HG03064 (cell line): Measurements from ENCODE around the gene MCTP2.

ENCODE experiments used
- ATAC-seq: cut with Tn5 transposase; IDR thresholded peaks from one replicate; pipeline ENCODE4 v1.9.1; 2021; ENCODE audit warnings: low read depth; ENCODE audit not compliant: unreplicated experiment

MCTP2 gene

DNA sequence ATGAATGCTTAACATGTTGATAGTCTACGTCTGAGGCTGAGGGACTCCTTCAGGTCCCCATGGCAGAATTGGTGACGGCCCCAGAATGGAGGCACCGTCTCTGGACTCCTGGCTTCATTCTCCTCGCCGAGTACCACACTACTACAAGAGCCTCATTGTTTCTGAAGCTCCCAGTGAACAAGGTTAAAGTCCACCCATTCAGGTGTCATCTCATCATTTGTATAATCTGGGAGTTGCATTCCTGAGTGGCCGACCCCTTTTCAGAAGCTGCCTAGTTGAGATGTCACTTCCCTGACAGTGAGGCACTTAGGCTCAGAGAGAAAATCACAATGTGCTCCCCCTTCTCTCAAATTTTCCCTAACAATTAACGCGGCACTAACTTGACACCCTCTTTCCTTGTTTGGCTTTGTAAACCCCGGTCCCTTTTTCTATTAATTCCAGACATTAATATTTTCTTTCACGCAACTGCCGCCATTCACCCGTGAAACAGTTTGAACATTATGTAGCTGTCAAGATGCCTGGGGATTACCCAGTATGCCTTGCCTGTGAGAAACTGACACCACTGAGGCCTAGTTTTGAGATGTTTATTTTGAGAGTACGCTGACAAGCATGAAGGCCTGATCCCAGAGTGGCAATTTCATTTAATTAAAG, 105.6 kb downstream of the MCTP2 start:
- ATAC-seq, result no peak

DNA sequence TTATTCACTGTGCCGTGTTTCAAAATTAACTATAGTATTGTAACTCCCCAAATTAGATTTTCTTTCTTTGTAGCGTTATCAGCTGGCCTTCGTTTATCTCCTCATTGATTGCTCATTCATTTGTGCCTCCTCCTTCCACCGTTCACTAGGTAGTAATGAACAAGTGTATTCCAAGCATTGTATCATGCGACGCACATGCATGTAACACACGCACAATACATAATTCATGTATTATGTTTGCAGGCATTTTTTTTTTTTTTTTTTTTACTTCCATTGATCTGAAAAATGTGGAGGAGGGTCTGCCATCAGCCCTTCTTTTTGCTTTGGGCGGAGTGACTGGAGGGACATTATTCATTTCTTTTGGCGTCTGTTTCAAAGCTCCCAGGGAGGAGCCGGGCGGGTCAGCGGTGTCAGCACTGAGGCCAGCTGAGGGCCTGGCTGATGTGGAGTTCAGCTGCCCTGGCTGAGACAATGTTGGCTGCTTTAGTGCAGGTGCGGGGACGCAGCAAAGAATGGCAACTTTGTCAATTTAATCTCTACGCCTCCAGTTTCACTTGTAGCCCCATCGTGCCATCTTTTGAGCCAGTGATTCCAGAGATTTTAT, 107.0 kb downstream of the MCTP2 start:
- ATAC-seq, result no peak

DNA sequence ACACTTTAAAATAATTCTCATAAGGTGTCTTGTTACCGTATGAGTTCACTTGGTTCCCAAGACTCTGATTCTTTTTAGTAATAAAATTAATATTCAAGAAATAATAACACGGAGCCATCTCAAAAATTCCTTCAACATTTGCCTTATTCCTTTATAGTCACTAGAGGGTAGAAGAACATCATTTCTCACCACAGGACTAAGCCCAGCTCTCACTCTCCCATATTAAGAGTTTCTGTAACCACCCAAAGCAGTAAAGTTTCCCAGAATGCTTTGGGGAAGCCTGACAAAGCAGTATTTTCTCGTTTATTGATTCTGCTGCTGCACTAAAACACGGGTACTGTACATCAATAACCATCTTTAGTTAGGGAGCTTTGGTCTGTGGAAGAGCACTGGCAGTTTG, 114.9 kb downstream of the MCTP2 start:
- ATAC-seq, result no peak

DNA sequence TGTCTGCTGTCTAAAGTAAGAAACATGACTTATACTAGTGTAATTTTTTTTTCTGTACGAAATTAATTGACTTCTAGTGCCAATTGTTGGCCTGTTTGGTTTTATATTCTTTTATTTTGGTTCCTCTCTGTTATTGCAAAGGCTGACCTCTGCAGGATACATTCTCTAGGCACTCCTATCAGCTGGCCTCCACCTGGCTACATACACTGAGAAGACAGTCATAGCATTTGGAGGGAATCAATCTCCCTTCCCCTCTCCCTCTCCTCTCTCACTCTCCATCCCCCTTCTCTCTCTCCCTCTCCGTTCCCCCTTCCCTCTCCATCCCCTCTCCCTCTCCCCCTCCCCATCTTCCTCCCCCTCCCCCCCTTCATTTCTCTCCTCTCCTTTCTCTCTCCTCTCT, 116.7 kb downstream of the MCTP2 start:
- ATAC-seq, result no peak

DNA sequence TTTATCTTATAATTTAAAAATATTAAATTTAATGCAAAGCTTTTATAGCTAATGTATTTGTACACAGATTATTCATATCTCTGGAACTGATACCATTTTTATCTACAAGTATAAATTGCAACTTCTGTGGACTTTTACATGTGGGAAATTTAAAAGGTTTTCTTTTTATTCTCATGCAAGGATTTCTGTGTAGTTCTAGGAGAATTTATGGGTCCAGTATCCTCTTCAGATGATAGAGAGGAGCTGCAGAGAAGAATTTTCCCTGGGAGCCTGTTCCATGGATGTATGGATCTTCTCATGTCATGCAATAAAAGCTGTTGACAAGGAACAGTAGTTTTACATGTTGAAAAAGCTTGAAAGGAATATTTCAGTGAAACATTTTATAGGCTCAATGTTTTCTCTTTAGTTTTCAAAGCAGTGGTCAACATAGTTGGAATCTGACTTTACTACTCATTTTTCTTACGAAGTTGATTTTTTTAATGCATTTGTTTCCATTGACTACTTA, 119.7 kb downstream of the MCTP2 start:
- ATAC-seq, result no peak

DNA sequence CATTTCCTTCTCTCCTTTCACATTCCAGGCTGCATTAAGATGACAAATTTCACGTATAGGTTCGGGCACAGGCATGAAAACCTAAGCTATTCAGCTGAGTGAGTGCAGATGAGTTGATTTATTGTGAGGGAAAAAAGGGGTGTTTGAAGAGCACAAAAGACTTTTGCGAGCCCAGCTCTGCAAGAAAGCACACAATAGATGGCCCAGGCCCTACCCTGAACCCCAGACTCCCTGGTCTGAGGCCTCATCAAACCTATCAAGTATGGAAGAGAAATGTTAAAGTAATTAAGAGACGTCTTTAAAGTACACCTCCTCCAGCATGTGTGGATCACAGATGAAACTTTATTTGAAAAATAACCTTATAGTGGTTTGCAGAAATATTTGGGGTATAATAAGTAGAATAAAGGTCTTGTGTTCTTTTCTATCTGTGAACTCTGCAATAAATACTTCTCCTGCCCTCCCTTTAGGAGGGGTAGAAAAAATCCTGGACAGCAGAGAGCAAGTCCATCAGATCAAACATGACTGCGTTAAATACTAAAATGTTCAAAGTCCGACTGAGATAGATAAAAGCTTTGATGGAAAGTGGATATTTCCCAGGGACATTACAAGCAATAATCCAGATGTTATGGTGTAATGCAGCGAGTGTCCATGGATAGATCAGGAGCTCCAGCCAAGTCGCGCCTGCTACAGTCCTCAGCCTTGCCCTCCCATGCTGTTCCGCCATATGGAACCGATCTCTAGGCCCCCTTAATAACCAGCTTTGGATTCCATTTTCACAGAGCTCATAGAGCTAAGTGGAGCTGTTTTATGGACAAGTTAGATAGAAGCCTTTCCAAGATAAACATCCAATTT, 121.5 kb downstream of the MCTP2 start:
- ATAC-seq, result no peak

DNA sequence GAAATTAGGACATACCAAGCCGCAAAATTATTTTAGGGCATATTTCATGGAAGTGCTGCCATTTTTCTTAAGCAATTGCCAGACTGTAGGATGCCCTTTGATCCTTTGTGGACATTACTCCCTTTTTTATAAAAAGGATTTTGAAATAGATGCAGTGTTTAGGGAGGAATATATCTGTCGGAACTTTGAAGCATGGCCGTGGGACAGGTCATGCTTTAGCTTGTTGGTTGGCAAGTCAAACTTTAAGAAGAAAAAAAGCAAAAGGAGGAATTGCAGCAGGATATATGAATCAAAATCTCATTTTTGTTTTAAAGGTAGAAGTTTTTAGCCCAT, 122.1 kb downstream of the MCTP2 start:
- ATAC-seq, result no peak

DNA sequence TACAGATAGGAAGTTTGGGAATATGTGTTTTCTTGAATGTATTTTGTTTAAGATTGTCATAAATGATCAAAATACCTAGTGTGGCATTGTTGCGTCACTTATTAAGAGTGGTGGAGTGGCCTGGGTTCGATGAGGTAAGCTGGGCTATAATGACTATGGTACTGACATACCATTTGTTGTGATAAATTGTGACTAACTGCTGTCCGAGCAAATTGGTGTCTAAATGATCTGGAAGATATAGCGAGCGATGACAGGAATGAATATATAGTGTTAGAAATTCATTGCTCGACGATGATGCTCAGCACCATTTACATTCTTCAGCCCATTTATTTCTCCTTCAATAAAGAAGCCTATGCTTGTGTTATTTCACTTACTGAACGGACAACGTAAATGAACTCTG, 123.3 kb downstream of the MCTP2 start:
- no peak for ATAC-seq

DNA sequence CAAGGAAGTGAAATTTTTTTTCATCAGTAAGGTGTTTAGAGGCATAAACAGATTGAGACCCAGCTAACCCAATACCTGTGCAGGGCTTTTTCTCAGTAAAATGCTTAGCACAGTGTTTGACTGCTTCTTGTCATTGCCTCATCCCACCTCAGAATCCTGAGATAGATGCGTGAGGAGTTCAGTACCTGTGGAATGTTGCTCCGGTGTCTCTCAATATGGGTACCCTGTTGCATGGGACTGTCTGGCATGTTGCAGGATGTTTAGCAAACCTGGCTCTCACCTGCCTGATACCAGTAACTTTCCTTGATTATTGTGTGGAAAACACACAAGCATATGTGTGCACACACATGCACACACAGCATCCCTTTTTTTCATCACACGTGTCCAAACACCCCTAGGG, 128.4 kb downstream of the MCTP2 start:
- no peak for ATAC-seq

DNA sequence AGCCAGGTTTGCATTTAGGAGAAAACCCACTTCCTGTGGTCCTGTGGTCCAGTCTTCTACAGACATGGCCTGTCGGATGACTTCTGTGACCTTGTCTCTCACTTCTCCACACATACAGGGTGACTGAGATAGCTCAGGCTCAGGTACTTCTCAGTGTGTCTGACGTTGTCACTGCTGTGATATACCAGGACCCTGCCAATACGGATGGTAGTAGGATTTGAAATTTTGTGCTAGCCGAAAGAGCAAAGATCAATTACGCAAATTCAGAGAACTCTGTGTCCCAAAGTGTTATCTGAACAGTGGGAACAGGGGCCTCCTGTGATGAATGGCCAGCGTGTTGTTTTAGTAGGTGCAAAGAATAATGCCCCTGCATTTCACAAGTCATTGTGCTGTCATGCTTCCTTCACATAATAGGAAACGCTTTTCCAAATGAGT, 128.9 kb downstream of the MCTP2 start:
- no peak for ATAC-seq

DNA sequence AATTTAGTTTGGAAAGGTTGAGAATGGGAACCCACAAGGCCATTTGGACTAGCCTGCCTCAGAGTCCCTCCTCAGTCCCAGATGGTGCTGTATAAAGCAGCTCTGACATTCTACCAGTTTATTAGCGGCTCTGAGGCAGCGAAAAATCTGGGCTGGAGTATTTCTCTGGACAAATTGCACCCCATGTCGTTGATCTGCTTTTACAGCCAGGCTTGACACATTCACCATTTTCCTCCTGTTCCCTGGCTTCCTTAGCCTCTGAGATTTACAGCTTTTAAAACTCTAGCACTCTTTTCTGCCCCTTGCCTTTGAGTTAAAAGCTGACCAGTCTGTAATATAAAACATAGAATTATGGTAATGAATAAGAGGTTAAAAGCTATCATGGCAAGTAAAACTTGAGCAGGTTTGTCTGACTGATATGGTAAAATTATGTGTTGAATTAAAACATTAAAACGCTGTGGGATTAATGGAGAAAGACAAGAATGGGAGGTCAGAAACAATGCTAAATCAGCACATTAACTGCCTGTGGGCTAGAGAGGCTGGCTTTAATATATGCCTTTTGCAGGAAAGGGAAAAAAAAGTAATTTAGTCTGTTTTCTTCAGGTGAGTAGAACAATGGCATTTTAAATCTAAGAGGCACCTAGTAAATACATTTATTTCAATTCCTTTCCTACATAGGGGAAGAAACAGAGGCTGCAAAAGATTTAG, 131.2 kb downstream of the MCTP2 start:
- no peak for ATAC-seq

DNA sequence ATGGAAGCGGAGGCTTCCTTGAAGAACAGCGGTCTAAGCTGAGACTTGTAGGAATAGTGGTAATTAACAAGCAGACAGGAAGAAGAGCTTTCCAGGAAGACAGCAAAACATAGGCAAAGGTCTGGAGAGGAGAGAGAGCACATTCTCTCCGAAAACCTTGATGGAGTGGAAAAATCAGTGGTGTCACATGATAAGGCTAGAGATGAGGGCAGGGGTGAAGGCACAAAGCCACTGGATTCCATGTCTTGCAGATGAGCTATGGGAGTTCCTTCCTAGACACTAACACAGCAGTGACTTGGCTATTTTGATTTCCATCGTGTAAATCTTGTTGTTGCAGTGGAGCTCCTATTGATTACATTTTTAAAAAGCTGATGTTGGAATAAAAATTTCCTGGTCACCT, 132.0 kb downstream of the MCTP2 start:
- no peak for ATAC-seq

DNA sequence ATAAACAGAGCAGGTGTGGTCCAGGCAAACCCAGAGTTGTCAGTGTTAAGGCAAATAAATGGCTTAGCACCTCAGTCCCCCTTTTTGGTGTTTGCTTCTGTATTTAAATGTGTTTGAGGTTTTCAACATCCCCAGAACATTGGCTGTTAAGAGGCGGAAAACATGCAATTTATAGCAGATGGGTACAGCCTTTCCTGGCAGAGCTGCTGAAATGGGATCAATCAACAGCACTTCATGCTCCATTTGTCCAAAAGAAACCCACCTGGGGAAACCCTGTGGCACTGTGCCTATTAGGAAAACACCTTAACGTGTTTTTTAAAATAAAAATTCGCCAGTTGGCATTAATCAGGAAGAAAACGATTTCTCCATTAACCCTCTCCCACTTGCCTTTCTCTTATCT, 135.4 kb downstream of the MCTP2 start:
- no peak for ATAC-seq

DNA sequence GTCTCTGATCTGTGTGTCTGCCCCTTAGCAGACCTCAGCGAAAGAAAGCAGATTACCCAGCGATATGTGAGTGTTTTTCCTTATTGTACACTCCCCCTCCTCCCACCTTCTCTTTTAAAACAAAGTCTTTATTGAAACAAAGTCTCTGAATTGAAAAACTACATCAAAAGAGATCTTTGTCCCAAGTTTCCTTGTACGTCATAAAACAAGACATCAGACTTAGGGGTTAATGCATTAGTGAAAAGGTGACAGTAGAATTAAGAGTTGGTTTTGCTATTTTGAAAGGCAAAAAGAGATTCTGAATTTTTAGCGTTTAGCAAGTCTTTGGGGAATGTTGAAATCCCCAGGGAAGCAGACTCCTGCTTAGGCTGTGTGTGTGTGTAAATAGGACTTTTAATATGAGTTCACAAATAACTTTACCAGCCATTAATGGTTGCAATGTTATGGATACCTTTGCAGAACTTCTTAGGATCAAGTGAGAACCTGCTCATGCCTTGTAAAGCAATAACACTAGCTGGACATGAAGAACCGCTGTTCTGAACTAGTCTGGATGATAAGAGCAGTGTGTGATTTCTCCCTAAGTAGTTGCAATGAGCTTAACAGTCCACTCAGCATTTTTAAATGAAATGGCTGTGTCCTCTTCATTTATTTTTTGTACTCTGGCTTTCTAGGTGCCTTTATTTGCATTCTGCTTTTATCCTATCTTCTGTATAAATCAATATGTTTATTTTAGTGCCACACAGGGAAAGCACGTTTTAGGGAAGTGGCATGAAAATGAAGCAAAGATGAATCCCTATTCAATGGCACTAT, 136.6 kb downstream of the MCTP2 start:
- ATAC-seq, result no peak

DNA sequence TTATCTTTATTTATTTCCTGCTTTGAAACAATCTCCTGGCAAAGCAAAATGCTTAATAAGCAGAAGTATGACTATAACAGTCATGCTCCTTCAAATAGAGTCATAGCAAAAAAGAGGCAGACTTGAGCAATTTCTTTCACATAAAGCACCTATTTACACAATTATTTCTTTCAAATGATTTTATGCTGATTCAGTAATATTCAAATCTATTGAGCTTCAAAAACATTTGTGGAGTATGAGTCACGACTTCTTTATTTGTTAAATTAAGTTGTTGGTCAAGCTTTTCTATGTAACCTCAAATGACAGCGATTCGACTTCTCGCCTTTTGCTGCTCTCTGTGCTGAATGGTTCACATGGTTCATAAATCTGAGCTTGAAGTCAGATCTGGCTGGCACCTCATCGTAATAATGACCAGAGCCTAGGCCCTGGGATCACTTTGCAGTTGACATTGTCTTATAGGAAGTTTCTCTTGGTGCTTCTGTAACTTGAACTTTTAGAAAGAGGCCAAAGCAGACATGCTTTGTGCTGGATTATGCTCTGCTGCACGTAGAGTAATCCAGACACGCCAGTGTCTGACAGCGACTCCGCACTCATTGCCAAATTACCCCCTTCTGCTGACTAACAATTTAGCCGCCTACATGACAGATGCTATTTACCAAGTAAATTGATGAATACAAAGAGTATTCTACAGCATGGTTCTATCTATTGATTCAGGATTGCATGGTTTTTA, 139.0 kb downstream of the MCTP2 start:
- no peak for ATAC-seq

DNA sequence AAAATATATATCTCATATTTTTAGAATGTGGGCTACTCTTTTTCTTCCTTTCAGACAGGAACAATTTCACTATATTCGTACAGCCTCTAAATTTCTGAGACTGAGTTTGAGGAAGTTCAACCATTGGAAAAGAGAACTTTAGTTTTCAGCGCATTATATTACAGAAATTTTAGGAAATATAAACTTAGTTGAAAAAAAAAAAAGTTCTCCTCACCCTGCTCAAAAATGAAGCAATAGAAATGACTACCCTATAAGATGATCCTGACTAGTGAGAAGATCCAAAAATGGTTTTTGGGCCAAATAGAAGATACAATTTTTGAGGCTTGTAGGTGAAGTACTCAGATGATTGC, 139.6 kb downstream of the MCTP2 start:
- ATAC-seq, result no peak

DNA sequence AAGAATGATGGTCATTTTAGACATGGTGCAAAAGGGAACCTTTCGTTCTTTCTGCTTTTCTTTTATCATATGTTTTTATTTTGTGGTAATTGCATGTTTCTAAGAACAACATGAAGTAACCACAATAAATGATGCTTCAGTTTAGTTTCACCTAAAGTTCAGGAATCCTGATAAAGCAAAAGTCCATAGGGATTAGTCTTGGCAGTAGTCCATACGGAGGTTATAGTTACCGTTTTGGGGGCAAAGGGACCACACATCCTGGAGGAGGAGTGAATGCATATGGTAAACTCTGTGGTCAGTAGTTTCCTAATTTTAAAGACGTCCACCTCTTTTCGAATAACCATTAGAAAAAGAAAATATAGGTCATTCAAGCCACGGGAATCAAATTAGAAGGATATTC, 141.5 kb downstream of the MCTP2 start:
- ATAC-seq, result no peak

DNA sequence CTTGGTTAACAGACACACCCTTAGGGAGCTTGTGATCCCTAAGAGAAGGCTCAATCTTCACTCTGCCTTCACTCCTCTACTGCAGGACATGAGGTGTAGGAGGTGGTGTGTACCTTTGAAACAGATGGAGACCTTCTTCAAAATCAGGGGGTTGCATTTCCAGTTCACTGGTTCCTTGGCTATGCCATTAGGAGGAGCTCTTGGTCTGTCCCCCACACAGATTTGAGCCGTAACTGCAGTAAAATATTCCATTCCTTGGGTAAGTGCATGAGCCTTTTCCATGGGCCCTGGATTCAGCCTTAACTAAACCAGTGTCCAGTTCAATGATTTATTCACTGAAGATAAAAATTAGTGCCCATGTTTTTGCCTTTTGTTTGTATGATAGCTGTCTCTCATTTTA, 144.6 kb downstream of the MCTP2 start:
- ATAC-seq, result no peak

DNA sequence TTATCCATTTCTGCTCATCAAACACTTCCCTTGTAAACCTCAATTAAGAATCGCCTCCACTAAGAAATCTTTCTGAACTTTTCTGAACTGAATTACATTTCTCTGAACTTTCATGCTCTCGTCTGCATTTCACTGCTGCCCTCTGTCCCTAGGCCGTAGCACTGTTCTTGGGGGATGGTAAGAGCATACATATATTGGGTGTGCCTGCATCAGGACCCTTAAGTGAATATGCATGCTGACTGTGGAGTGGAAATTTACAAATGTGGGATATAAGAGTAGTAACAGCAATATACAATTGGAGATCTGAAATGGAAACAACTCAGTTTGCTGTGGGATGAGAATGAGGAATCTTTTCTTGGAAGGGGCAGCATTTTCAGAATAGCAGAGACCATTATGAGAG, 148.6 kb downstream of the MCTP2 start:
- ATAC-seq, result no peak

DNA sequence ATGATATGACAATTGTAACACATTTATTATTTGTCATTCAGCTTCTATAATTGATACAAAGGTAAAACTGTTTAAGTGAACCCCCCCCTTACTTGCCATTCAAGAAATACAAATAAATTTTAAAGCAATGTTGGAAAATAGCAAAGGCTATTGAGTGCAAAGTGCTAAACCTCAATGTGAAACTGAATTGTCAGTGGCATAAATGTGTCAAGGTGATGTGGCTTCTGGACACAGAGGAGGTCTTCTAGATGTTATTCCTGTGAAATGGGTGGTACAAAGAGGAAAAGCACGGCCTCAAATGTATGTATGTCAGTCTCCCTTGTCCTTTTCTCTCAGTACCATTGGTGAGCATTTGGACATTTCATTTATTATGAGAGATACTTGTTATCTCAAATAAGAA, 149.4 kb downstream of the MCTP2 start:
- ATAC-seq, result no peak
